GM13976 (cell line): ENCODE measurements around the gene GULP1.

Experiments used
- DNase-seq: peaks from one replicate; pipeline ENCODE4 v3.0.0; 2012; ENCODE audit warnings: low spot score
- CTCF ChIP-seq: IDR thresholded peaks from 2 replicates; pipeline ENCODE4 v1.5.1; 2012; ENCODE audit warnings: borderline replicate concordance, mild to moderate bottlenecking; ENCODE audit not compliant: insufficient read depth; ENCODE audit errors: extremely low read depth, missing control alignments, control extremely low read depth
- in situ Hi-C: fragments of 300-500 bp; cut with MboI; formaldehyde crosslinking; loops from one replicate; pipeline ENCODE4 v1.12.0; 2022; ENCODE audit warnings: low sequenced_read_pairs, mixed read lengths, inconsistent platforms; ENCODE audit not compliant: unreplicated experiment

Gene GULP1

GRCh38 chr2:188309364-188309763, 17.7 kb downstream of the GULP1 start:
- in situ Hi-C loops = no loop called here
- DNase-seq = no peak
- TF ChIP-seq CTCF = no peak

- in situ Hi-C loops = no loop called here
- no peak for TF ChIP-seq CTCF
- DNase-seq = no peak
Measured at GRCh38 chr2:188314314-188315054, 22.8 kb downstream of the GULP1 start.

GRCh38 chr2:188315750-188316149, 24.1 kb downstream of the GULP1 start:
- no peak for TF ChIP-seq CTCF
- in situ Hi-C loops = no loop called here
- DNase-seq = no peak

- no peak for TF ChIP-seq CTCF
- DNase-seq = no peak
- in situ Hi-C loops = no loop called here
Measured at GRCh38 chr2:188316342-188316741, 24.7 kb downstream of the GULP1 start.

GRCh38 chr2:188316791-188317423, 25.2 kb downstream of the GULP1 start:
- no peak for TF ChIP-seq CTCF
- no peak for DNase-seq
- in situ Hi-C loops = no loop called here

GRCh38 chr2:188318161-188318749, 26.6 kb downstream of the GULP1 start:
- no peak for DNase-seq
- in situ Hi-C loops = no loop called here
- no peak for TF ChIP-seq CTCF

GRCh38 chr2:188319838-188320237, 28.2 kb downstream of the GULP1 start:
- in situ Hi-C loops = no loop called here

More at GRCh38 chr2:188319838-188320237, 28.2 kb downstream of the GULP1 start:
- TF ChIP-seq CTCF = no peak
- no peak for DNase-seq
